Measurements from ENCODE around the gene TEPSIN.

DNA sequence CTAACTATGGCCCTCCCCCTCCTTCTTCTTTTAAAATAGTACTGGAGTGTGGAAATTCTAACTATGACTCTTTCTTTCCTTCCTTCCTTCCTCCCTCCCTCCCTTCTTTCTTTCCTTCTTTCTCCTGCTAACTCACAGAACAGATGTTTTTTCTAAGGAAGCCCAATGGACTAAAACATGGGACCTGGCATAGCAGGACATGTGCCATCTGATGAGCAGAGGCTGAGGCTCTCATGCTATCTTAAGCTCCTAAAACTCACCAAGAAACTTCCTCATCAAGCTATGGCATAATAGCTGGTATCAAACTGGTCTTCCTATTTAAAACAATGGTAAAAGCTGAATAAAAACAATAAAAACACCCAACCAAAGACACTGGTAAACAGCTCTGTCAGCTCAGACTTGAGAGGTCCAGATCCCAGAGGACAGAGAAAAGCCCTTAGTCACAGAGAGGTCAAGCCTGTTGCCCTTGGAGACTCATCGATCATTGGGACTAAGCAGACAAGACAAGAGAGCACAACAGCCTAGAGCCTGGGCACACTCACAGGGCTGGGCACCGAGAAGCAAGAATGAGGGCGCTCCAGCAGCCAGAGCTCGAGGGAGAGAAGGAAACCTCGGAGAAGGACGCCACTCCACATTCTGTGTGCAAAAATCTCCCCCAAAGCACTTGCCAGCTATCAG, 28.7 kb upstream of the TEPSIN start:
- TF ChIP-seq, protein P1, sequence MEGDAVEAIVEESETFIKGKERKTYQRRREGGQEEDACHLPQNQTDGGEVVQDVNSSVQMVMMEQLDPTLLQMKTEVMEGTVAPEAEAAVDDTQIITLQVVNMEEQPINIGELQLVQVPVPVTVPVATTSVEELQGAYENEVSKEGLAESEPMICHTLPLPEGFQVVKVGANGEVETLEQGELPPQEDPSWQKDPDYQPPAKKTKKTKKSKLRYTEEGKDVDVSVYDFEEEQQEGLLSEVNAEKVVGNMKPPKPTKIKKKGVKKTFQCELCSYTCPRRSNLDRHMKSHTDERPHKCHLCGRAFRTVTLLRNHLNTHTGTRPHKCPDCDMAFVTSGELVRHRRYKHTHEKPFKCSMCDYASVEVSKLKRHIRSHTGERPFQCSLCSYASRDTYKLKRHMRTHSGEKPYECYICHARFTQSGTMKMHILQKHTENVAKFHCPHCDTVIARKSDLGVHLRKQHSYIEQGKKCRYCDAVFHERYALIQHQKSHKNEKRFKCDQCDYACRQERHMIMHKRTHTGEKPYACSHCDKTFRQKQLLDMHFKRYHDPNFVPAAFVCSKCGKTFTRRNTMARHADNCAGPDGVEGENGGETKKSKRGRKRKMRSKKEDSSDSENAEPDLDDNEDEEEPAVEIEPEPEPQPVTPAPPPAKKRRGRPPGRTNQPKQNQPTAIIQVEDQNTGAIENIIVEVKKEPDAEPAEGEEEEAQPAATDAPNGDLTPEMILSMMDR (IDR thresholded peaks at IDR 0.05): no peak
- TF ChIP-seq POLR2AphosphoS5 (IDR thresholded peaks at IDR 0.05) (no peak), POLR2A (IDR thresholded peaks at IDR 0.05; ENCODE audit: low read depth) (no peak)

All from esophagus muscularis mucosa (tissue), 3 donors.